Ovary (tissue), 3 donors: Measurements from ENCODE around the gene MBD1.

Experiments
- CTCF ChIP-seq, 3 donors: fragments of 450-650 bp in 2 of 3; fragments of 200-600 bp in 1 of 3; IDR thresholded peaks; one replicate each; pipeline versions ENCODE4 v1.5.1 to v1.8.0; 2016 to 2022; ENCODE audit warnings: antibody characterized with exemption in 3 of 3, mild to moderate bottlenecking in 1 of 3
- EP300 ChIP-seq: sonication (generic); formaldehyde crosslinking; IDR thresholded peaks from one replicate; pipeline ENCODE4 v1.6.1; 2017; ENCODE audit warnings: antibody characterized with exemption
- POLR2A ChIP-seq: fragments of 450-650 bp; IDR thresholded peaks from one replicate; pipeline ENCODE4 v1.6.1; 2017; ENCODE audit warnings: antibody characterized with exemption, mild to moderate bottlenecking, moderate library complexity
- donor health status: DM: no; HTN: no; CAD: no.

GRCh38 chr18:50289108-50289443, 7.8 kb upstream of the MBD1 start:
- TF ChIP-seq CTCF (IDR thresholded peaks at IDR 0.05) (no peak), EP300 (no peak), POLR2A (no peak)
